Osteoblast (primary cell): Measurements from ENCODE around the gene MEI4. TPM values are rescaled to one million over a fixed set of nuclear protein-coding genes. Genes with fewer than 3 reads are reported as not detected.
A peak's percentile ranks its signal among the peaks of the same experiment; 100 is the strongest.
"Not testable (repeated sequence)": the region's sequence is repeated elsewhere in the genome, so short reads cannot be mapped to it uniquely, and the experiment has no call there.

Experiments
- DNase-seq: peaks from one replicate; pipeline ENCODE4 v3.0.0; 2011; ENCODE audit warnings: low spot score, mixed read lengths; ENCODE audit not compliant: insufficient read length; ENCODE audit errors: missing footprints
- H2AFZ ChIP-seq: 2 replicates; pipeline ENCODE4 v1.6.0; 2011; ENCODE audit warnings: mild to moderate bottlenecking, low read length
- H3K27ac ChIP-seq: 2 replicates; pipeline ENCODE4 v1.5.1; 2011; ENCODE audit warnings: mild to moderate bottlenecking, low read depth, low read length, moderate library complexity
- H3K27me3 ChIP-seq: 2 replicates; pipeline ENCODE4 v1.6.0; 2012; ENCODE audit warnings: mild to moderate bottlenecking, control low read depth, inconsistent platforms, low read length, moderate library complexity; ENCODE audit not compliant: insufficient read depth
- H3K36me3 ChIP-seq: 2 replicates; pipeline ENCODE4 v1.5.1; 2011; ENCODE audit warnings: mild to moderate bottlenecking, low read length, control low read depth, moderate library complexity; ENCODE audit not compliant: insufficient read depth
- H3K4me1 ChIP-seq: 2 replicates; pipeline ENCODE4 v1.5.1; 2011; ENCODE audit warnings: mild to moderate bottlenecking, low read length, control low read depth, moderate library complexity; ENCODE audit not compliant: insufficient read depth
- H3K4me2 ChIP-seq: 2 replicates; pipeline ENCODE4 v1.6.0; 2011; ENCODE audit warnings: mild to moderate bottlenecking, low read length; ENCODE audit not compliant: insufficient read depth
- H3K4me3 ChIP-seq: fragments of 200-600 bp; sonication (generic); 3 replicates; pipeline ENCODE4 v1.5.1; 2012; ENCODE audit warnings: mild to moderate bottlenecking, low read length, inconsistent platforms; ENCODE audit not compliant: insufficient read depth
- H3K79me2 ChIP-seq: 2 replicates; pipeline ENCODE4 v1.6.0; 2012; ENCODE audit warnings: mild to moderate bottlenecking, low read length, control low read depth, inconsistent platforms; ENCODE audit not compliant: insufficient read depth
- H3K9me3 ChIP-seq: 2 replicates; pipeline ENCODE4 v1.5.1; 2011; ENCODE audit warnings: low read depth, low read length, control low read depth
- H4K20me1 ChIP-seq: 2 replicates; pipeline ENCODE4 v1.6.0; 2012; ENCODE audit warnings: mild to moderate bottlenecking, low read length, control low read depth; ENCODE audit not compliant: insufficient read depth
- CTCF ChIP-seq: IDR thresholded peaks from 2 replicates; pipeline ENCODE4 v1.5.1; 2011; ENCODE audit warnings: mild to moderate bottlenecking, low read depth, low read length, moderate library complexity; ENCODE audit errors: extremely low read depth
- total RNA-seq: library from RNA; depleted of rRNA; stranded (reverse); fragments of >200 nt; gene quantifications from 2 replicates; pipeline ENCODE4 v1.2.3, GENCODE V29; 2012

Gene MEI4
- total RNA-seq, 1 donor: not detected

GRCh38 chr6:77716311-77716710 lies 63.5 kb downstream of the MEI4 start:
- DNase-seq: no peak
- no peak overlapping the region for H2AFZ ChIP-seq
- no peaks in the 10 kb centered on the region for H3K27me3 ChIP-seq

GRCh38 chr6:77736010-77736409 lies 83.2 kb downstream of the MEI4 start:
- not testable (repeated sequence) for H3K9me3 ChIP-seq, H3K27ac ChIP-seq, H3K36me3 ChIP-seq, H3K4me3 ChIP-seq, DNase-seq, H4K20me1 ChIP-seq, H3K79me2 ChIP-seq, H3K4me2 ChIP-seq, H3K4me1 ChIP-seq, H3K27me3 ChIP-seq, H2AFZ ChIP-seq

More at GRCh38 chr6:77716311-77716710, 63.5 kb downstream of the MEI4 start:
- Histone ChIP-seq H3K4me2 (no peak overlapping the region), H3K9me3 (no peaks in the 10 kb centered on the region), H3K27ac (no peak overlapping the region), H4K20me1 (no peaks in the 10 kb centered on the region), H3K4me1 (no peaks in the 10 kb centered on the region), H3K79me2 (no peaks in the 10 kb centered on the region), H3K4me3 (no peak overlapping the region), H3K36me3 (no peaks in the 10 kb centered on the region)
- TF ChIP-seq CTCF: no peak

GRCh38 chr6:77740380-77740779 lies 87.5 kb downstream of the MEI4 start:
- Histone ChIP-seq H2AFZ (no peak overlapping the region), H3K27ac (no peak overlapping the region), H3K36me3 (no peaks in the 10 kb centered on the region), H3K27me3 (no peaks in the 10 kb centered on the region), H3K9me3 (no peaks in the 10 kb centered on the region), H3K4me2 (no peak overlapping the region), H4K20me1 (no peaks in the 10 kb centered on the region), H3K4me3 (no peak overlapping the region), H3K79me2 (no peaks in the 10 kb centered on the region), H3K4me1 (no peaks in the 10 kb centered on the region)
- DNase-seq: peak; percentile 62
- TF ChIP-seq CTCF: peak; percentile 50

GRCh38 chr6:77752156-77752555 lies 99.3 kb downstream of the MEI4 start:
- H3K27ac ChIP-seq, DNase-seq: not testable (repeated sequence)

GRCh38 chr6:77762386-77762785 lies 109.5 kb downstream of the MEI4 start:
- Histone ChIP-seq H3K27ac (no peak overlapping the region), H3K79me2 (no peaks in the 10 kb centered on the region), H3K36me3 (no peaks in the 10 kb centered on the region), H3K4me3 (no peak overlapping the region), H3K27me3 (no peaks in the 10 kb centered on the region), H2AFZ (no peak overlapping the region), H3K4me1 (no peaks in the 10 kb centered on the region), H3K9me3 (no peaks in the 10 kb centered on the region), H4K20me1 (no peaks in the 10 kb centered on the region), H3K4me2 (no peak overlapping the region)
- DNase-seq: no peak
- no peak for TF ChIP-seq CTCF

More at GRCh38 chr6:77752156-77752555, 99.3 kb downstream of the MEI4 start:
- H3K9me3 ChIP-seq, H3K4me3 ChIP-seq, H3K4me1 ChIP-seq, H3K36me3 ChIP-seq, H3K27me3 ChIP-seq, H3K79me2 ChIP-seq, H2AFZ ChIP-seq, H3K4me2 ChIP-seq, H4K20me1 ChIP-seq: not testable (repeated sequence)
